Lung (tissue), 10 donors: ENCODE results near the gene ANKRD30B. TPM values are rescaled to one million over a fixed set of nuclear protein-coding genes. Genes with fewer than 3 reads are reported as not detected.
"Not testable (repeated sequence)": the region's sequence is repeated elsewhere in the genome, so short reads cannot be mapped to it uniquely, and the experiment has no call there.

Source experiments
- ATAC-seq: fragments of 200-7000 bp; cut with Tn5 transposase; one replicate; pipeline ENCODE4 v1.9.1; 2020; ENCODE audit warnings: moderate number of reproducible peaks; ENCODE audit not compliant: insufficient read depth, low FRiP score
- DNase-seq, 3 donors: peaks; one replicate each; pipeline ENCODE4 v3.0.0-alpha.2; 2013 to 2017
- H3K27ac ChIP-seq, 2 donors: one replicate each; pipeline ENCODE4 v1.5.1; 2013; ENCODE audit warnings: mild to moderate bottlenecking in 2 of 2, moderate library complexity in 2 of 2, control low read depth in 1 of 2, inconsistent platforms in 1 of 2, low read depth in 1 of 2, low read length in 1 of 2
- H3K27me3 ChIP-seq, 3 donors: one replicate each; pipeline ENCODE4 v1.5.1; 2013; ENCODE audit warnings: low read length in 2 of 3; ENCODE audit not compliant: control insufficient read depth in 3 of 3, insufficient read depth in 3 of 3
- H3K36me3 ChIP-seq, 4 donors: one replicate each; pipeline ENCODE4 v1.5.1; 2013; ENCODE audit warnings: low read length in 4 of 4, mild to moderate bottlenecking in 1 of 4, moderate library complexity in 1 of 4; ENCODE audit not compliant: control insufficient read depth in 4 of 4, insufficient read depth in 4 of 4
- H3K4me1 ChIP-seq, 5 donors: one replicate each; pipeline ENCODE4 v1.5.1; 2013; ENCODE audit warnings: low read length in 5 of 5, mild to moderate bottlenecking in 2 of 5, moderate library complexity in 1 of 5; ENCODE audit not compliant: control insufficient read depth in 5 of 5, insufficient read depth in 5 of 5
- H3K4me3 ChIP-seq: one replicate; pipeline ENCODE4 v1.5.1; 2013; ENCODE audit warnings: mild to moderate bottlenecking, control low read depth, moderate library complexity
- H3K9ac ChIP-seq, 2 donors: one replicate each; pipeline ENCODE4 v1.5.1; 2013; ENCODE audit warnings: low read length in 2 of 2, control low read depth in 1 of 2; ENCODE audit not compliant: insufficient read depth in 1 of 2
- H3K9me3 ChIP-seq, 4 donors: one replicate each; pipeline ENCODE4 v1.5.1; 2013; ENCODE audit warnings: low read length in 3 of 4, mild to moderate bottlenecking in 1 of 4, moderate library complexity in 1 of 4; ENCODE audit not compliant: control insufficient read depth in 4 of 4, insufficient read depth in 3 of 4
- whole genome bisulfite sequencing, 2 donors: extraction: QIAGEN DNeasy Blood & Tissue Kit; methylation state at CpG; one replicate each; pipeline ENCODE4 v1.1.7; 2013; 5-methylcytosine and 5-hydroxymethylcytosine counted together
- polyA plus RNA-seq, 2 donors: library from polyadenylated mRNA; stranded (reverse); fragments of 200-250 nt; gene quantifications; one replicate each; pipeline ENCODE4 v1.2.1, GENCODE V29; 2013
- total RNA-seq, 2 donors: library from RNA; depleted of rRNA in 1 of 2; stranded (reverse); fragments of >200 nt in 1 of 2; gene quantifications; one replicate each; pipeline ENCODE4 v1.2.1, GENCODE V29; 2014 to 2021
- donor health status: Bipolar disorder and iron deficiency.
- donor health status: healthy.
- donor health status: DM: yes; HTN: yes; CAD: no.

ANKRD30B gene
- total and polyA plus RNA-seq, 4 donors = not detected

- not testable (repeated sequence) for H3K27me3 ChIP-seq, H3K4me1 ChIP-seq, ATAC-seq, DNase-seq, H3K36me3 ChIP-seq, H3K27ac ChIP-seq, H3K9ac ChIP-seq, H3K9me3 ChIP-seq, H3K4me3 ChIP-seq
- WGBS, 2 donors = 84 to 86% methylated on average over 7 to 17 of the region's 17 CpGs
These were observed 107.7 kb downstream of the ANKRD30B start for GRCh38 chr18:14855634-14856033.

DNA sequence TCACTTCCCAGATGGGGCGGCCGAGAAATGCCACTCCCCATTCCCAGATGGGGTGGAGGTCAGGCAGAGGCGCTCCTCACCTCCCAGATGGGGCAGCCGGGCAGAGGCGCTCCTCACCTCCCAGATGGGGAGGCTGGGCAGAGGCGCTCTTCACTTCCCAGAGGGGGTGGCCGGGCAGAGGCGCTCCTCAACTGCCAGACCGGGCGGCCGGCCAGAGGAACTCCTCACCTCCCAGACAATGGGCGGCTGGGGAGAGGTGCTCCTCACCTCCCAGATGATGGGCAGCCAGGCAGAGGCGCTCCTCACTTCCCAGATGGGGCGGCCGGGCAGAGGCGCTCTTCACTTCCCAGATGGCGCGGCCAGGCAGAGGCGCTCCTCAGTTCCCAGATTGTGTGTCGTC lies 108.3 kb downstream of the ANKRD30B start:
- H3K4me3 ChIP-seq, H3K27me3 ChIP-seq, ATAC-seq, DNase-seq, H3K4me1 ChIP-seq, H3K9me3 ChIP-seq, H3K36me3 ChIP-seq, H3K27ac ChIP-seq, H3K9ac ChIP-seq: not testable (repeated sequence)
- 92 to 97% methylated on average over 6 to 9 of the region's 20 CpGs for WGBS, 2 donors

DNA sequence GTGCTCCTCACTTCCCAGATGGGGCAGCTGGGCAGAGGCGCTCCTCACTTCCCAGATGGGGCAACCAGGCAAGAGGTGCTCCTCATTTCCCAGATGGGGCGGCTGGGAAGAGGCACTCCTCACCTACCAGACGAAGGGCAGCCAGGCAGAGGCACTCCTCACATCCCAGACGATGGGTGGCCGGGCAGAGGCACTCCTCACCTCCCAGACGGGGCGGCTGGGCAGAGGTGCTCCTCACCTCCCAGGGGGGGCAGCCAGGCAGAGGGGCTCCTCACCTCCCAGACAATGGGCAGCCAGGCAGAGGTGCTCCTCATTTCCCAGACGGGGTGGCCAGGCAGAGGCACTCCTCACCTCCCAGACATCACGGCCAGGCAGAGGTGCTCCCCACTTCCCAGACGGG lies 110.5 kb downstream of the ANKRD30B start:
- not testable (repeated sequence) for H3K9me3 ChIP-seq, H3K36me3 ChIP-seq, H3K4me3 ChIP-seq, H3K9ac ChIP-seq, ATAC-seq, H3K27me3 ChIP-seq, H3K27ac ChIP-seq, DNase-seq, H3K4me1 ChIP-seq
- 100% methylated on average over 4 of the region's 10 CpGs; no CpG with 5 or more reads in 1 of the 2 donors for WGBS, 2 donors

DNA sequence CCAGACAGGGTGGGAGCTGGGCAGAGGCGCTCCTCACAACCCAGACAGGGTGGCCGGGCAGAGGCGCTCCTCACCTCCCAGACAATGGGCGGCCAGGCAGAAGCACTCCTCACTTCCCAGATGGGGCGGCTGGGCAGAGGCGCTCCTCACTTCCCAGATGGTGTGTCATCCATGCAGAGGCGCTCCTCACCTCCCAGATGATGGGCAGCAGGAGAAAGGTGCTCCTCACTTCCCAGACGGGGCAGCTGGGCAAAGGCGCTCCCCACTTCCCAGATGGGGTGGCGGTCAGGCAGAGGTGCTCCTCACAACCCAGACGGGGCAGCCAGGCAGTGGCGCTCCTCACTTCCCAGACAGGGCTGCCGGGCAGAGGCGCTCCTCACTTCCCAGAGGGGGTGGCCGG lies 112.0 kb downstream of the ANKRD30B start:
- H3K9ac ChIP-seq, DNase-seq, H3K27ac ChIP-seq, ATAC-seq, H3K4me3 ChIP-seq, H3K36me3 ChIP-seq, H3K4me1 ChIP-seq, H3K27me3 ChIP-seq, H3K9me3 ChIP-seq: not testable (repeated sequence)
- 89 to 92% methylated on average over 11 to 15 of the region's 15 CpGs for WGBS, 2 donors

GRCh38 chr18:14866426-14866825 lies 118.5 kb downstream of the ANKRD30B start:
- H3K4me1 ChIP-seq, H3K27ac ChIP-seq, H3K36me3 ChIP-seq, H3K9ac ChIP-seq, H3K9me3 ChIP-seq, H3K27me3 ChIP-seq, H3K4me3 ChIP-seq, DNase-seq, ATAC-seq: not testable (repeated sequence)
- 86% methylated on average over 14 to 15 of the region's 15 CpGs for WGBS, 2 donors

GRCh38 chr18:14867988-14868387 lies 120.0 kb downstream of the ANKRD30B start:
- WGBS, 2 donors = 91 to 93% methylated on average over 4 of the region's 4 CpGs
- H3K9ac ChIP-seq, H3K4me1 ChIP-seq, ATAC-seq, H3K27me3 ChIP-seq, H3K4me3 ChIP-seq, H3K9me3 ChIP-seq, DNase-seq, H3K27ac ChIP-seq, H3K36me3 ChIP-seq: not testable (repeated sequence)

DNA sequence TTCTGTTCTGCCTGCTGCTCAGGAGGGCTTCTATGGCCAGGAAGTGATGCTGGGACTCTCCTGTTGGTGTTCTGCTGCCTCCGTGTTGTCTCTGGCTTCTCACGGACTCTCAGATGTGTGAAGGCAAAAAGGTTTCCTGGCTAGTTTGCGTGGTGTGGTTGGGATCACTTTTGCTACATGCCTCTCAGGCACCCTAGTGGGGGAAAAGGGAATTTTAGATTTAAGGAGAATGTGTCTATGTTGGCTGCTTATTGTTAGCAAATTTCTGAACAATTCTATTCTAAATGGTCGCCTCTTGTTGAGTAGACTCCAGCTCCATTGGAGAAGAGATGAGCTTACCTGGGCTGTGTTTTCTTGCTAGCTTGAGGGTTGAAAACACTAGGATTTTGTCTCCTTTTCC lies 120.9 kb downstream of the ANKRD30B start:
- H3K27me3 ChIP-seq, H3K36me3 ChIP-seq, ATAC-seq, H3K4me3 ChIP-seq, H3K4me1 ChIP-seq, H3K9me3 ChIP-seq, H3K27ac ChIP-seq, DNase-seq, H3K9ac ChIP-seq: not testable (repeated sequence)
- WGBS, 2 donors = 89 to 97% methylated on average over 3 to 4 of the region's 4 CpGs

DNA sequence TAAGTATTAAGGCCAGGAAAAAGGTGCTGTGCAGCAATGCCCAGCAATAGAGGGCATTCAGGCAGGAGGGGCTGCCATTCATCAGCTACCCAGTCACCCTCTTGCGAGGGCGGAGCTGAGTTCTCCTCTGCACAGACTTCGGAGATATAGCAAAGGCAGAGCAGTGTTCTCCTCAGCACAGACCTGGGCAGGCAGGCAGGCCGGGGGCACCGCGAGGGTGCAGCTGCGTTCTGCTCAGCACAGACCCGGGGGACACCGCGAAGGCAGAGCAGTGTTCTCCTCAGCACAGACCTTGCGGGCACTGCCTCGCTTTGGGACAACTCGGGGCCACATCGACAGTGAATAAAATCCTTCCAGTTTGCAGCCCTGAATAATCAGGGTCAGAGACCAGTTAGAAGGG lies 130.9 kb downstream of the ANKRD30B start:
- ATAC-seq, H3K27ac ChIP-seq, H3K4me3 ChIP-seq, H3K9ac ChIP-seq, H3K9me3 ChIP-seq, H3K36me3 ChIP-seq, DNase-seq, H3K4me1 ChIP-seq, H3K27me3 ChIP-seq: not testable (repeated sequence)
- 84 to 86% methylated on average over 7 to 14 of the region's 14 CpGs for WGBS, 2 donors
